ENCODE results near the gene USP25.

The USP25 gene

GRCh38 chr21:15870819-15871218 lies 141.0 kb downstream of the USP25 start:
- no peak for DNase-seq

GRCh38 chr21:15872236-15872635 lies 142.5 kb downstream of the USP25 start:
- no peak for DNase-seq

- no peak for DNase-seq
These were observed 144.8 kb downstream of the USP25 start for GRCh38 chr21:15874615-15875014.

- no peak for DNase-seq
These were observed 145.5 kb downstream of the USP25 start for GRCh38 chr21:15875286-15875685.

- no peak for DNase-seq
These were observed 164.1 kb downstream of the USP25 start for GRCh38 chr21:15893902-15894301.

- DNase-seq = no peak
These were observed 164.8 kb downstream of the USP25 start for GRCh38 chr21:15894596-15894995.

- DNase-seq = no peak
These were observed 165.6 kb downstream of the USP25 start for GRCh38 chr21:15895142-15896106.

- DNase-seq = no peak
These were observed 166.7 kb downstream of the USP25 start for GRCh38 chr21:15896501-15896900.

GRCh38 chr21:15904389-15904788 lies 174.6 kb downstream of the USP25 start:
- DNase-seq = no peak

- DNase-seq = no peak
These were observed 178.4 kb downstream of the USP25 start for GRCh38 chr21:15908187-15908586.

- no peak for DNase-seq
These were observed 198.4 kb downstream of the USP25 start for GRCh38 chr21:15928196-15928595.

GRCh38 chr21:15928686-15929425 lies 199.1 kb downstream of the USP25 start:
- DNase-seq = no peak

- no peak for DNase-seq
These were observed 199.8 kb downstream of the USP25 start for GRCh38 chr21:15929536-15929935.
